Measurements from ENCODE around the gene GUCA2B. TPM values are rescaled to one million over a fixed set of nuclear protein-coding genes. Genes with fewer than 3 reads are reported as not detected.

The GUCA2B gene
- total and polyA plus RNA-seq, 7 donors: 0.06 TPM; not detected in 6

DNA sequence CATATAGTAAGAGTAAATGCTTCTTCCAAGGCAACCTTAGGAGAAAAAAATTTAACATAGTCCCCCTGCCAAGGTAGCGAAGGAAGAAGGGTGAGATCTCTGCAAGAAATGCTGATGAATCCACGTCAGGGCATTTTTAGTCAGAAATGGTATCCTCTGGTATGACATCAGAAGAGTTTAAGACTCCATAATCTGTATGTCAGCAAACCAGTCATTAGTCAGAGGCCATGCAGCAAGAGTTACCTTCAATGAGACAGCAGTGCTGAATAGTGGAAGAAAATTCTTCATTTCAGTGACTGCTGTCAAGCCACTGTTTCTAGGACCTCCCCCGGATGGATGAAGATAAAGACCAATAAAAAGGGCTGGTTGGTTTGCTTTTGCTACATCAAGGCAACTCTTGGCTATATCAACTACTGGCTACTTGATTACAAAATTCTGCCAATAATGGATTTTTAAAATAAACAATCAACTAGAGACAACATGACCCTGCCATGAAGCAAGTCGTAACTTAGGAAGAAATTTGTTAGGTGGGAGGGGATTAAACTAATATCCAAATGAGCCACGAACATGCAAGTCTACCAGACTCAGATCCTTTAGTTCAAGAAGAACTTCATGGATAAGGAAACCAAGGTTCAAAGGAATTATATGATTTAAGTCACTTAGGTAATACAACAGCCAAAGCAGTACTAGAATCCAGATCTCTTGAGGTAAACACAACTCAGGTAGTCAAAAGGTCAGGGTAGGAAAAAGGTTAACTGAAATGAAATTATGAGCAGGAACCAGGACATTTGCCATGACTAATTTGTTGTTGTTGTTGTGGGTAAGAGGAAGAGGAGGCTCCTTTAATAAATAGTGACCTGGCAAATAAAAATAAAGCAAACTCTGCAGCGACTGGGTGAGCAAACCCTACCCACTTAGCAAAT, 37.0 kb downstream of the GUCA2B start:
- peaks cover 3 to 83% of the 10 kb centered on the region in 2 donors for H3K36me3 ChIP-seq (ENCODE audit: insufficient read depth in 1 of 2, low read depth in 1 of 2)
- no peak overlapping the region for H3K4me3 ChIP-seq
- H3K27me3 ChIP-seq (ENCODE audit: insufficient read depth in 3 of 3, low read length in 2 of 3): no peaks in the 10 kb centered on the region
- intact Hi-C loops (cut with DNase I): no loop called here
- ATAC-seq (no peak), DNase-seq (no peak)
- no peaks in the 10 kb centered on the region for H3K4me1 ChIP-seq
- no peak overlapping the region for H3K27ac ChIP-seq
- TF ChIP-seq, protein P1, sequence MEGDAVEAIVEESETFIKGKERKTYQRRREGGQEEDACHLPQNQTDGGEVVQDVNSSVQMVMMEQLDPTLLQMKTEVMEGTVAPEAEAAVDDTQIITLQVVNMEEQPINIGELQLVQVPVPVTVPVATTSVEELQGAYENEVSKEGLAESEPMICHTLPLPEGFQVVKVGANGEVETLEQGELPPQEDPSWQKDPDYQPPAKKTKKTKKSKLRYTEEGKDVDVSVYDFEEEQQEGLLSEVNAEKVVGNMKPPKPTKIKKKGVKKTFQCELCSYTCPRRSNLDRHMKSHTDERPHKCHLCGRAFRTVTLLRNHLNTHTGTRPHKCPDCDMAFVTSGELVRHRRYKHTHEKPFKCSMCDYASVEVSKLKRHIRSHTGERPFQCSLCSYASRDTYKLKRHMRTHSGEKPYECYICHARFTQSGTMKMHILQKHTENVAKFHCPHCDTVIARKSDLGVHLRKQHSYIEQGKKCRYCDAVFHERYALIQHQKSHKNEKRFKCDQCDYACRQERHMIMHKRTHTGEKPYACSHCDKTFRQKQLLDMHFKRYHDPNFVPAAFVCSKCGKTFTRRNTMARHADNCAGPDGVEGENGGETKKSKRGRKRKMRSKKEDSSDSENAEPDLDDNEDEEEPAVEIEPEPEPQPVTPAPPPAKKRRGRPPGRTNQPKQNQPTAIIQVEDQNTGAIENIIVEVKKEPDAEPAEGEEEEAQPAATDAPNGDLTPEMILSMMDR (IDR thresholded peaks at IDR 0.05): no peak
- H3K9me3 ChIP-seq: no peaks in the 10 kb centered on the region
- WGBS, 3 donors: 87 to 89% (median 88%) methylated on average over 6 of the region's 6 CpGs

DNA sequence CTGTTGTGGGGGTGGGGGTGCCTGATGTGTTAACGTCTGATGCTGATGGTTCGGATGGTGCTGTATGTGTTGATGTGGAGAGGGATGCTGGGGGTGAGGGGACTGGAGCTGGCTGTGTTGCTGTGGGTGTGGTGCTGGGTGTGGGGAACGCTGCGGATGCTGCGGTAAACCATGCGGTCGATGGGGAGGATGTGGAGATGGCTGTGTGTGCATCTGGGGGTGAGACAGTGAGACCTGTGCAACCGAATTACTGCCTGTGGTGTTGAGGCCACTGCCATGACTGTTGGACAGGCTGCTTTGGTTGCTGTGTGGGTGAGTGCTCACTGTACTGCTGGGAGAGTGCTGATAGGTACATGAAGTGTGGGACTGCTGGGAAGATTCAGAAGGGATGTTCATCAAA, 38.1 kb downstream of the GUCA2B start:
- intact Hi-C loops (cut with DNase I): no loop called here
- DNase-seq (no peak), ATAC-seq (no peak)
- H3K27me3 ChIP-seq (ENCODE audit: insufficient read depth in 3 of 3, low read length in 2 of 3): no peaks in the 10 kb centered on the region
- peaks cover 3 to 84% of the 10 kb centered on the region in 2 donors for H3K36me3 ChIP-seq (ENCODE audit: insufficient read depth in 1 of 2, low read depth in 1 of 2)
- no peak overlapping the region for H3K27ac ChIP-seq
- WGBS, 3 donors: 92 to 95% (median 94%) methylated on average over 8 of the region's 8 CpGs
- H3K4me1 ChIP-seq: no peaks in the 10 kb centered on the region
- TF ChIP-seq, protein P1 (IDR thresholded peaks at IDR 0.05): no peak
- no peak overlapping the region for H3K4me3 ChIP-seq
- H3K9me3 ChIP-seq: no peaks in the 10 kb centered on the region

DNA sequence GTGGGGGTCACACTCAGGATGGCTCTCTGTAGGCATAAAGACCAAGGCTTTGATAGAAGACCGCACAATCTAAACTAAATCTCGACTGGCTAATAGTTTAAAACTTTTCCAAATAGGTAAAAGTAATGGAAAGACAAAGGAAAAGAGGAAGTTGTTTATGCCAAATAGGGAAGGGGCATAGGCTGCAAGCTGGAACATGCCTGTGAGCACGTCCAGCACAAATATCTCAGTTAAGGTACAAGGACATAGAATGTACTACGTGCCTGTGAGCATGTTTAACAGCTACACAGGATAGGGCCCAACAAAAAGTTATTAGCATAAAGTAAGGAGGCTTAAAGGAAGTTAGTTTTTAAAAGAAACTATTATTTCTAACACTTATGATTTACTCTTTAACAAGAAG, 38.9 kb downstream of the GUCA2B start:
- H3K27ac ChIP-seq: no peak overlapping the region
- TF ChIP-seq, protein P1 (IDR thresholded peaks at IDR 0.05): no peak
- ATAC-seq (no peak), DNase-seq (no peak)
- H3K9me3 ChIP-seq: no peaks in the 10 kb centered on the region
- WGBS, 3 donors: 89 to 96% (median 90%) methylated on average over 4 of the region's 4 CpGs
- H3K27me3 ChIP-seq (ENCODE audit: insufficient read depth in 3 of 3, low read length in 2 of 3): no peaks in the 10 kb centered on the region
- intact Hi-C loops (cut with DNase I): no loop called here
- peaks cover 3 to 84% of the 10 kb centered on the region in 2 donors for H3K36me3 ChIP-seq (ENCODE audit: insufficient read depth in 1 of 2, low read depth in 1 of 2)
- no peaks in the 10 kb centered on the region for H3K4me1 ChIP-seq
- no peak overlapping the region for H3K4me3 ChIP-seq

DNA sequence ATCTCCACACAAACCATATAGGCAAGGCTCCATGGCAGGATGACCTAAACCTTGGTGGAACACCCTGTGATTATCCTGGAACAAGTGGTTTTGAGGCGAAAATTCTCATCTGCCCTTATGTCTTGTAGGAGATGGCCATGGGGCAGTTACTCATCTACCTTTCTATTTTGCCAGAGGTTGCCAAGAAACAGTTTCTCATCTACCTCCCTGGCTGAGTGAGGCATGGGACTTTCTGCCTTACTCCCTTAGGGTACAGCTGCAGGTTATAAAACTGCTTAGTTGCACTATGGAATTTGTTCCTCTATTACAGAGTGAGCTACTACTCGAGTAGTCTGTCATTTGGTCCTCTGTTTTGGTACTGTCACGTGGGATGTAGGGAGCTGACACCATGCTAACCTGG, 42.6 kb downstream of the GUCA2B start:
- TF ChIP-seq, protein P1 (IDR thresholded peaks at IDR 0.05): no peak
- H3K9me3 ChIP-seq: no peaks in the 10 kb centered on the region
- DNase-seq (no peak), ATAC-seq (no peak)
- H3K4me1 ChIP-seq: no peaks in the 10 kb centered on the region
- H3K27ac ChIP-seq: no peak overlapping the region
- intact Hi-C loops (cut with DNase I): no loop called here
- WGBS, 3 donors: 91 to 95% (median 92%) methylated on average over 3 of the region's 3 CpGs
- no peaks in the 10 kb centered on the region for H3K27me3 ChIP-seq (ENCODE audit: insufficient read depth in 3 of 3, low read length in 2 of 3)
- no peak overlapping the region for H3K4me3 ChIP-seq
- H3K36me3 ChIP-seq (ENCODE audit: insufficient read depth in 1 of 2, low read depth in 1 of 2): peaks cover 0 to 71% of the 10 kb centered on the region in 2 donors
